HG02623 (cell line): ENCODE data around the gene C13orf42.

ENCODE experiments used
- ATAC-seq: cut with Tn5 transposase; IDR thresholded peaks from one replicate; pipeline ENCODE4 v1.9.1; 2021; ENCODE audit warnings: moderate library complexity; ENCODE audit not compliant: unreplicated experiment

C13orf42 gene

DNA sequence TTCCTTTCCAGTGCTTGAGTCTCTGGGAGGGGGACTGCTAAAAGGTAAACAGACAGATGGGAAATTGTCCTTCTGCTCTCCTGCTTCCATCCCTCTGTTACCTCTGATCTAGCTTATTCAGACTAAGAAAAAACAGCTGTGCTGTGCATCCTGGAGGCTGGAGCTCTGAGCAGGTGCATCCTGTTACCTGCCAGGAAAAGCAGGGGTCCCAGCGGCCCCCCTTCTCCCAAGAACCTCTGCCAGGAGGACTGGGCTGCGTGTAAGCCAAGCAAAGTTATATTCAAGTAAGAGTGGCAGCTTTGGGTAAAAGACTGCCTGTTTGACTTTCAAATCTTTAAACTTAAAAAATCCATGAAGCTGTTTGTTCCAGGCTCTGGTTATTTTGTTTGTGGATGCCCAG, 75.1 kb downstream of the C13orf42 start:
- no peak for ATAC-seq

DNA sequence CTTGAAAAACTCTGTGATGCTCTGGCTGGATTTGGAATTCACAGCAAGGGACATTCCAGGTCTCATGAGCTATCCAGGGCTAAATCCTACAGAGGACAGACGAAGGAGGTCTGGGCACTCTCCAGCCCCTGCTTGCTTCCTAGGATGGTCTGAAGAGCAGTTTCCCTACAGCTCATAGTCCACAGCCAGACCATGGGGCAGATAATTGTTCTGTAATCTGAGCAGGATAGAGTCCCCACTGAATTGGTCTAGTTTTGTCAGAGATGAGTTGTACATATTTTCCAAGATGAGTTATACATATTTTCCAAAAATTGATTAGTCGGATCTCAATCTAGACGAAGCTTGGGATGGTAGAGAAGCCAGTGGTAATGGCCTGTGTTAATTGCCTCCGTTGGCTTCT, 75.6 kb downstream of the C13orf42 start:
- no peak for ATAC-seq

DNA sequence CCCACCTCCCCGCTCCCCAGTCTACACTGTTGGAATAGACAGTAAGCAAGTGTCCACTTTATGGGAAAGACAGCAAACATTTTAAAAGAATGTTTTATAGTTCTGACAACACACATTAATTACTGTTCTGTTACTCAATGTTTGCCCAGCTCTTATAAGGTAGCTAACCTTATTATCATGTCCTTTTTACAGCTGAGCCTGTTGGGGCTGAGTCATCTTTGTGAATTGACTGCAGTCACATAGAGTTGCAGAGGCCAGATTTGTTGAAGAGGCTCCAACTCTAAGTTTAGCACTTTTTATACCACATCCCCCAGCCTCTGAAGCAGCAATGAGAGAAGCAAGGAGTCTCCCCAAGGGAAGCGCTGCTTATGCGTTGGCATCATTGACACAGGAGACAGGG, 76.2 kb downstream of the C13orf42 start:
- ATAC-seq: no peak

DNA sequence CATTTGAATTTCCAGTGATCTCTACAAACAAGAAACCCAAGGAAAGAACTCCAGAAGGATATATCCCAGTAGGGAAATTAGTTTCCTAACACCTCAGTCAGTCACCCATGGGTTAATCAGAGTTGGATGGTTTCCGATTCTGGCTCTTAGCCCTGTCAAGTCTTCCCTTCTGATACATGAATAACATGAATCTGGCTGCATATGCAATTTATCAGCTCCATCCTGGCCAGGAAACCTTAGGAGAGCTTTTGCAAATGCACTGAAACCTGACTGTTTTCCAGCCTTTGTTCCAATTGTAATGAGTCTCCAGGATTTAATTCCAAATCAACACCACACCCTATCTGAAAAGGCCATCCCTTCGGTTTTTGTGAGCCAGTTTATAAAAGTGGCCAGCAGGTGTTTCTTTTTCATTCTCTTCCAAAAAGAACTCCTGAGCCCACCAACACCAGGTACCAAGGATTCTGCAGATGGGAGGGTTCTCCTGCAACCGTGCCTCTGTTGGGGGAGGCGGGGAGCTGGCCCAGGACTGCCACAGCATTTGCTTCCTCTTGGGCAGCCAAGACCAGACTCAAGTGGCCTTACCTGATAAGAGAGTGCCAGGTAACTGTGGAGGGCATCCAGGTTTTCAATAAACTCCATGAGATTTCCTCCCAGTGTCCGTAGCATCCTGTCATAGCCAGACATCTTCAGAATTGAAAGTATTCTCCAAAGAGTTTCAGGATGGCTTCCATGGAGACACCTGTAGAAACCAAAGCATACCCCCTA, 77.5 kb downstream of the C13orf42 start:
- no peak for ATAC-seq

DNA sequence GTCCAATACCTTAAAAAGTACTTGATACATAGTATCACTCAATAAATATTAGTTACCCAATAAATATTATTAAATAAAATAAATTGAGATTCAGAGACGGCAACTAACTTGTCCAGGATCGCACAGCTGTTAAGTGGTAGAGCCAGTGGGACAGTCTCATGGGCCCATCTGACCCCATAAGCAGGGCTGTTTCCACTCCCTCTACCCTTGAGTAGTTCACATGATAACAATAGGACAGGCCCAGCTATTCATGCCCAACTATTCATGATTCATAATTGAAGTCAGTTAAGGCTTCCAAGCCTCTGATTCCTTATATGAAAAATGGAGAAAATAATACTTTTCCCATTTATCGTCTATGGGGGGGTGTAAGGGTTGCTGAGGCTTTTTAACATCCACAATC, 78.2 kb downstream of the C13orf42 start:
- no peak for ATAC-seq
